HG03521 (cell line): Measurements from ENCODE around the gene VTI1B.
"Not testable (repeated sequence)": the region's sequence is repeated elsewhere in the genome, so short reads cannot be mapped to it uniquely, and the experiment has no call there.

Experiments used
- ATAC-seq: cut with Tn5 transposase; IDR thresholded peaks from one replicate; pipeline ENCODE4 v1.9.1; 2021; ENCODE audit warnings: mild to moderate bottlenecking, moderate library complexity; ENCODE audit not compliant: unreplicated experiment

VTI1B gene

DNA sequence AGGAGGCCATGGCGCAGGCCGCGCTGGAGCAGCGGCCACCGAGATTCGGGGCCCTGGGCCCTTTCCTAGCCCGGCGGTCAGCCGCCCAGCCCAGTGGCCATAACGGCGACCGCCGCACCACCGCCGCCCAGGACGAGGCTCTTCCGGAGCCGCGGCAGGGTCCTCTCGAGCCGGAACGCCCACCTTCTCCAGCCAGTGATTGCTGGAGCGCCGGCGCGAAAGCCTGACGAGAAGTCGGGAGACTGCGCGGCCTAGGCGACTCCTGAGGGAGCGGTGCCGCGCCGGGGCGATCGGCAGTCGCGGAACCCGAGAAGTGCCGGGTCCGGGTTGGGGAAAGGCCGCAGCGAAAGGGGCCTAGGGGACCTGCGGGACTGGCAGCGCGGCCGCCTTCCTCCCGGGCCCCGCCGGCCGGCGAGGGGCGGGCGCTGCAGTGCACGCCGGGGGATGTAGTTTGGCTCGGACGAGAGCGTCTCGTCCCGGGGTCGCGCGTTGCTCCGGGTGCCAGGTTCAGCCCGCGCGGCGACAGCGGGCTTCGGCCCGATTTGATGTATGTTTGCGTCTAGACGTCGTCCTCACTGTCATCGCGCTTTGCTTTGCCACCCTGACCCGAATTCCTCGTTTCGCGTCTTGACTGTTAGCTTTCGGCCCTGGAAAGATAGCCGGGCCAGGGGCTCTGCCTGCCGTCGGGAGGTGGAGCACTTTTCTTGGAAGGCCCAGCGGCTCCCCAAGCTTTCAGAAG lies at the start of gene VTI1B:
TSS of gene VTI1B (minus strand) at position 153 of the 739 bp plus-strand sequence. CDS start at position 10, 143 bp downstream.
- ATAC-seq, result peak; percentile 84

- no peak for ATAC-seq
Measured at GRCh38 chr14:67722293-67722692, 47.9 kb upstream of the VTI1B start.

DNA sequence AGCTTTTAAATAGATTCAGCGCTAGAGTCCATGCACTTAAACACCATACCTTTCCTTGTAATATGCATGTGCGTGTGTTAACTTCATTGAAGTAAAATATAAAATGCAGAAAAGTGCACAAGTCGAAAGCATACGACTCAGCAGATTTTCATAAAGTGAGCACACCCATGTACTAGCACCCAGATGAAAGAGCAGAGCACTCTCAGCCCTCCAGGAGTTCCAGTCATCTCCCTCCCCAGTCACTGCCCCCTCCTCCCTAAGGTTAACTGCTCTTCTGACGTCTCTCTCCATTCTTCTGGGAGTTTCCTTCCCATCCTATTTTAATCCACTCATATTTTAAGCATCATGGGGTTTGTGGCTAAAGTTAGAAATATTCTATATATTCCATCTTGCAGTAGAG lies 47.4 kb upstream of the VTI1B start:
- ATAC-seq, result no peak

DNA sequence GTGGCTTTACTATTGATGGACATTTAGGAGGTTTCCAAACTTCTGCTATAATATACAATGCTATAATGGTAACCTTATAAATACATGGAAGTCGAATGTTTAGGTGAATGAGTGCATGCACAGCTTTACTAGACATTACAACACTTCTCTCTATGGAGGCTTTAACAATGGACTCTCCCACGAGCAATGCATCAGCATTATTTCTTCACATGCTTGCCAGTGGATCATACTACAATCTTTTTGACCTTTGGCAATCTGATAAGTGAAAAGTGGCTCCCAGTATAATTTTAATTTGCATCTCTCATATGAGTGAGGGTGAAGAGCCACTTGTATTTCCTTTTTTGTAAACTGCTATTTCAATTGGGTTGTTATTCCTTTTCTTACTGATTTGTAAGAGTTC lies 45.4 kb upstream of the VTI1B start:
- ATAC-seq, result no peak

DNA sequence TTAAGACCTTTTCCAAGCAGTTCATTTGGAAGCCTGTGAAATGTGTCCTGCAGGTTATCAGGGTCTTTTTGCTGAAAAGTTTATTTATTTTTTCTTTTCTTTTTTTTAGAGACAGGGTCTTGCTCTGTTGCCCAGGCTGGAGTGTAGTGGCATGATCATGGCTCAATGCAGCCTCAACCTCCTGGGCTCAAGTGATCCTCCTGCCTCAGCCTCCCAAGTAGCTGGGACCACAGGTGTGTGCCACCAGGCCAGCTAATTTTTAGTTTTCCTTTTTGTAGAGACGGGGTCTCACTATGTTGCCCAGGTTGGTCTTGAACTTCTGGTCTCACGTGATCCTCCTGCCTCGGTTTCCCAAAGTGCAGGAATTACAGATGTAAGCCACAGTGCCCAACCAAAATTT lies 45.0 kb upstream of the VTI1B start:
- not testable (repeated sequence) for ATAC-seq

- ATAC-seq, result no peak
Measured at GRCh38 chr14:67718265-67718664, 43.8 kb upstream of the VTI1B start.

- ATAC-seq, result no peak
Measured at GRCh38 chr14:67717048-67717447, 42.6 kb upstream of the VTI1B start.

DNA sequence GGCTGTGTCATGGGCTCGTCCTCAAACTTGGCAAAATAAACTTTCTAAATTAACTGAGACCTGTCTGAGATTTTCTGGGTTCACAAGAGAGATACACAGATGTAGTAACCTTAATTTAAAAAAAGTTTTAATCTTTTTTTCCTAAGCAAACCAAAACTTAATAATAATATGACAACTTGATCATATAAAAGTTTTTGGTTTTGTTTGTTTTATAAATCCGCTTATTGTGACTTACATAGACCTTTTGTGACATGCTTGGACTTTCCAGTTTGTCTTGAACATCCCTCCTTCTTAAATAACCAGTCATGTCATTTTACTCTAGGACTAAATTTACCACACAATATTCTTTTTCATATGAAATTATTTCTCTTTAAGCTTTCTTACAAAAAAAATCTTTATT lies 35.8 kb upstream of the VTI1B start:
- ATAC-seq, result no peak

DNA sequence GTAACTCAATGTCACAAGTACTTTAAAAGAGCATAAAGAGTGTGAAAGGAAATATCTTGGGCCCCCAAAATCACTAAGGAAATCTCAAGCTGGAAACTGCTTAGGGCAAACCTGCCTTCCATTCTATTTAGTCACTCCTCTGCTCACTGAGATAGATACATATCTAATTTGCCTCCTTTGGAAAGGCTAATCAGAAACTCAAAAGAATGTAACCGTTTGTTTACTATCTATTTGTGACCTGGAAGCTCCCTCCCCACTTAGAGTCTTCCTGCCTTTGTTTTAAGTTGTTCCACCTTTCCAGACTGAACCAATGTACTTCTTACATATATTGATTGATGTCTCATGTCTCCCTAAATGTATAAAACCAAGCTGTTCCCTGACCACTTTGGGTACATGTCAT lies 35.4 kb upstream of the VTI1B start:
- ATAC-seq, result not testable (repeated sequence)

DNA sequence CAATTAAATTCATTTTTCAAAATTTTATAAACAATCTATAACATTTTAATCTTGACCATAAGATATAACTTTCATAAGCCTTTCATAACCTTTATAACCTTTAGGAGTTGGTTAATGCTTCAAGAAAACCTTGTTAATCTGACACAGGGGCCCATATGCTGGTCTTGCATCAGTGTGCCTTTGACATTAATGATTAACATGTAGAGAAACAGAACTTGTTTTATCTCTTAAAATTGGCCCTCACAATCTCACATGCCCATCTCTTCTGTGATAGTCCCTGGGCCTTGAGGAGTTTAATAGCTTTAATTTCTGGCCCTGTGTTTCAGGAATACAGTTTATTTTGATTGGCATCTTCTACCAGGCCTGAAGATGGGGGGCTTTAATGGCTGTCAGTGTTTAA lies 34.9 kb upstream of the VTI1B start:
- not testable (repeated sequence) for ATAC-seq

- no peak for ATAC-seq
Measured at GRCh38 chr14:67705211-67705610, 30.8 kb upstream of the VTI1B start.

GRCh38 chr14:67704484-67705089 lies 30.2 kb upstream of the VTI1B start:
- no peak for ATAC-seq

GRCh38 chr14:67703997-67704396 lies 29.6 kb upstream of the VTI1B start:
- no peak for ATAC-seq

- ATAC-seq, result not testable (repeated sequence)
Measured at GRCh38 chr14:67701492-67701891, 27.1 kb upstream of the VTI1B start, which contains the start of gene RDH12. Gene RDH12, plus strand, starts transcription at chr14:67701886. Its CDS starts 20,757 bp downstream, at chr14:67722643.

GRCh38 chr14:67698179-67698578 lies 23.7 kb upstream of the VTI1B start:
- ATAC-seq, result no peak

DNA sequence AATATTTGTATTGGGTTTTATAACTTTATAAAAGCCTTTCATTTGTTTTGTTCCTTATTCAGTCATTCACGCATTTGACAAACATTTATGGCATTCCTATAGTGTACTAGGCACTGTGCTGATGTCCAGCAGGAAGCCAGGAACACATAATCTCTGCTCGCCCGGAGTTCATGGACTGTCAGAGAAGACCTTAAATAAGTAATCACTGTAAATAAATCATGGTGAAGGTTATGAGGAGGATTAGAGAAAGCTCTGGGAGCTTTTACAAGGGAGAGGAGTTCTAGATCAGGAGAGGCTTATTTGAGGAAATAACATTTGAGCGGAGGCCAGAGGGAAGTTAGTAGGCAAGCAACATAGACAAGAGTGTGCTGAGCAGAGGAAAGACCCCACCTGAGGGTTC lies 22.6 kb upstream of the VTI1B start:
- ATAC-seq, result no peak

GRCh38 chr14:67695394-67695949 lies 21.0 kb upstream of the VTI1B start, which contains the start of gene RDH11:
Gene RDH11, minus strand, starts transcription at chr14:67695764. Its CDS starts 61 bp downstream, at chr14:67695703.
- peak; percentile 72 for ATAC-seq

DNA sequence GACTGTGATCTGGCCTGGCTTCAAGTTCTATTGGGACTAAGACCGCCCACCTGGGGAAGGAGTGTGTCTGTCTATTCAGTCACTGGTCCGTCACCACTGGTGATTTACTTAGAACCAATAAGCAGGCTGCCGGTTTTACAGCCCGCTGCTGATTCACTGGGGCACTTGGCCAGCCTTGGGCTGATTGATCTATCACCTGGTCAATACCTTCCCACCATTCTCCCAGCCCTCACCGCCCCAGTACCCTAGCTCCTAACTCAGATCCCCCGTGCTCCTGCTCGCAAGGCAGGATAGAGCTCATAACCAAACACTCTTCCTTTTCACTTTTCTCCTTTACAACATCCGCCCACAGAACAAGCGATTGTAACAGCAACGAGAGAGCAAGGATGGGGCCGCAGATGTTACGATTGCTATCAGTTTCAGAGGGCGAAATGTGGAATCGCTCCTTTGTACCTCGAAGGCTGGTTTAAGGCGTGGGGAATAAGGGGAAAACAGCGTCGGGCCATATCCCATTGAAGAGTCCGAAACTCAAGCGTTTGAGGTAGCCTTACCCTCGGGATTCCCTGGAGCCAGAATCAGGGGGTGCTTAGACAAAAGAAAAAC lies 20.5 kb upstream of the VTI1B start:
- ATAC-seq, result peak; percentile 86

- no peak for ATAC-seq
Measured at GRCh38 chr14:67690011-67690410, 15.6 kb upstream of the VTI1B start.

DNA sequence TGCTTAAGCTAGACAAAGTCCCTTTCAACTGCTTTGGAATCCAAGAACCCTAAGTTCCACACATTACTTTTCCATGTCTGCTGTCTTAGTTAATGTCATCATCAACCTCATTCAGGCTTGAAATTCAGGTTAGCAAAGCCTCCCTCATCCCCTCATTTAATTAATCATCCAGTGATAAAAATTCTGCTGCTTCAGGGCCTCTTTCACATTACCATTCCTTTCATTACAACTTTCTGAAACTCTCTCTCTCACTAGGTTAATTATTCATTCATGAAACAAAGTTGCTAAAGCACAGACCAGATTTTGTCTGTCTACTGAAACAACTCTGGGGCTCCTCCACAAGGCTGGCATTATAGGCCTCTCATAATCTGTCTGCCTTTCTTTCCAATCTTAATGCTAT lies 9.4 kb upstream of the VTI1B start:
- ATAC-seq, result no peak

- ATAC-seq, result no peak
Measured at GRCh38 chr14:67680941-67681340, 6.5 kb upstream of the VTI1B start.
